Measurements from ENCODE around the gene GIMAP5. TPM values are rescaled to one million over a fixed set of nuclear protein-coding genes. Genes with fewer than 3 reads are reported as not detected.
A peak's percentile ranks its signal among the peaks of the same experiment; 100 is the strongest.

Gene GIMAP5
- total and polyA plus RNA-seq, 9 of the 15 experiments (the other 6 are each of a cell fraction or from before 2014, with no cell fraction given) = 0.35 TPM; not detected in 8

GRCh38 chr7:150787321-150788281, 50.4 kb downstream of the GIMAP5 start (continued):
- TF ChIP-seq, protein P1, sequence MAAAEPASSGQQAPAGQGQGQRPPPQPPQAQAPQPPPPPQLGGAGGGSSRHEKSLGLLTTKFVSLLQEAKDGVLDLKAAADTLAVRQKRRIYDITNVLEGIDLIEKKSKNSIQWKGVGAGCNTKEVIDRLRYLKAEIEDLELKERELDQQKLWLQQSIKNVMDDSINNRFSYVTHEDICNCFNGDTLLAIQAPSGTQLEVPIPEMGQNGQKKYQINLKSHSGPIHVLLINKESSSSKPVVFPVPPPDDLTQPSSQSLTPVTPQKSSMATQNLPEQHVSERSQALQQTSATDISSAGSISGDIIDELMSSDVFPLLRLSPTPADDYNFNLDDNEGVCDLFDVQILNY (CRISPR knock-in tag; IDR thresholded peaks at IDR 0.05) = no peak
- TF ChIP-seq ZC3H8 (IDR thresholded peaks at IDR 0.05) (no peak), NCOA4 (IDR thresholded peaks at IDR 0.05; ENCODE audit: partially characterized antibody) (no peak), COPS2 (conservative IDR thresholded peaks at IDR 0.05) (no peak), ESRRB (CRISPR knock-in tag; IDR thresholded peaks at IDR 0.05; ENCODE audit: borderline replicate concordance) (no peak), HMGN3 (IDR thresholded peaks at IDR 0.05; ENCODE audit: borderline replicate concordance, extremely low read depth, insufficient read length, low read depth, low read length) (peak; percentile 35), IFI16 (CRISPR knock-in tag; IDR thresholded peaks at IDR 0.05) (no peak), PRPF4 (IDR thresholded peaks at IDR 0.05; ENCODE audit: insufficient read depth, low read depth, low read length, poor library complexity, severe bottlenecking) (no peak), MXI1 (IDR thresholded peaks at IDR 0.05; ENCODE audit: low read depth, low read length) (no peak), CHD4 (IDR thresholded peaks at IDR 0.05; ENCODE audit: insufficient read depth, insufficient replicate concordance, low read depth, low read length, poor library complexity, severe bottlenecking) (no peak), TBP (optimal IDR thresholded peaks at IDR 0.05; ENCODE audit: low read depth, low read length) (no peak), SMARCB1 (IDR thresholded peaks at IDR 0.05; ENCODE audit: insufficient read length, low read depth) (no peak), ETV6 (IDR thresholded peaks at IDR 0.05; ENCODE audit: borderline replicate concordance in 1 of 2, low read depth in 2 of 2, low read length in 1 of 2) (peak in 1 of 2 experiments; percentile 64; a peak in 3 of 4 replicates), ETV6 (CRISPR knock-in tag; IDR thresholded peaks at IDR 0.05; ENCODE audit: borderline replicate concordance) (no peak), PHF20 (IDR thresholded peaks at IDR 0.05; ENCODE audit: partially characterized antibody) (no peak), MYC (IDR thresholded peaks at IDR 0.05; ENCODE audit: low read depth, low read length) (peak; percentile 78), MYC (CRISPR knock-in tag; IDR thresholded peaks at IDR 0.05; ENCODE audit: borderline replicate concordance, low read depth) (no peak), ARID1B (IDR thresholded peaks at IDR 0.05) (peak; percentile 90), ZNF398 (CRISPR knock-in tag; IDR thresholded peaks at IDR 0.05) (no peak), HDAC1 (IDR thresholded peaks at IDR 0.05) (peak in 1 of 2 experiments; percentile 98; a peak in 2 of 4 replicates)
- TF ChIP-seq, protein P2, sequence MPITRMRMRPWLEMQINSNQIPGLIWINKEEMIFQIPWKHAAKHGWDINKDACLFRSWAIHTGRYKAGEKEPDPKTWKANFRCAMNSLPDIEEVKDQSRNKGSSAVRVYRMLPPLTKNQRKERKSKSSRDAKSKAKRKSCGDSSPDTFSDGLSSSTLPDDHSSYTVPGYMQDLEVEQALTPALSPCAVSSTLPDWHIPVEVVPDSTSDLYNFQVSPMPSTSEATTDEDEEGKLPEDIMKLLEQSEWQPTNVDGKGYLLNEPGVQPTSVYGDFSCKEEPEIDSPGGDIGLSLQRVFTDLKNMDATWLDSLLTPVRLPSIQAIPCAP (CRISPR knock-in tag; IDR thresholded peaks at IDR 0.05; ENCODE audit: borderline replicate concordance) = no peak
- TF ChIP-seq, protein P3, sequence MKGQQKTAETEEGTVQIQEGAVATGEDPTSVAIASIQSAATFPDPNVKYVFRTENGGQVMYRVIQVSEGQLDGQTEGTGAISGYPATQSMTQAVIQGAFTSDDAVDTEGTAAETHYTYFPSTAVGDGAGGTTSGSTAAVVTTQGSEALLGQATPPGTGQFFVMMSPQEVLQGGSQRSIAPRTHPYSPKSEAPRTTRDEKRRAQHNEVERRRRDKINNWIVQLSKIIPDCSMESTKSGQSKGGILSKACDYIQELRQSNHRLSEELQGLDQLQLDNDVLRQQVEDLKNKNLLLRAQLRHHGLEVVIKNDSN (CRISPR knock-in tag; IDR thresholded peaks at IDR 0.05) = no peak
- TF ChIP-seq, protein P4, sequence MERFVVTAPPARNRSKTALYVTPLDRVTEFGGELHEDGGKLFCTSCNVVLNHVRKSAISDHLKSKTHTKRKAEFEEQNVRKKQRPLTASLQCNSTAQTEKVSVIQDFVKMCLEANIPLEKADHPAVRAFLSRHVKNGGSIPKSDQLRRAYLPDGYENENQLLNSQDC (CRISPR knock-in tag; IDR thresholded peaks at IDR 0.05) = no peak

Data from K562 (cell line).